SH-SY5Y (cell line): ENCODE results near the gene NELFCD.

Experiments
- GATA2 ChIP-seq: IDR thresholded peaks from 2 replicates; pipeline ENCODE4 v1.6.1; 2011; ENCODE audit warnings: mild to moderate bottlenecking, low read depth, low read length
- GATA3 ChIP-seq: IDR thresholded peaks from 2 replicates; pipeline ENCODE4 v1.6.1; 2011; ENCODE audit warnings: low read depth, mild to moderate bottlenecking, low read length, moderate library complexity

DNA sequence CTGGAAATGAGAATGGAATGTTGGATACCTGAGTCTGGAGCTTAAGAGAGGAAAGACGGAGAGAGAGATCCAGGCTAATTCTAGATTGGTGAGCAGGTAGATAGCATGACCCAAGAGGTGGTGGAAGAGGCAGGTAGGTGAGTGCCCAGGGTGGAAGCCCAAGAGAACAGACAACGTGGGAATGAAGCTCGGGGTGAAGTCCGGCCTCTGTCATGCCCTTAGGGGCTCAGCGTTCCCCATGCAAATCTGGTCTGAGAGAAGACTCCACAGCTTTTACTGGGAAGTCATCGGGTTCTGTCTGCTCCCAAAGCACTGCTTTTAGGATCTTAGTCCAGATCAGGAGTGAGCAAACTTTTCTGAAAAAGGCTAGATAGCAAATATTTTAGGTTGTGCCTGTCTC, 3.6 kb downstream of the NELFCD start:
- TF ChIP-seq GATA3: no peak
- TF ChIP-seq GATA2: no peak
